K562 (cell line): ENCODE results near the gene C3. TPM values are rescaled to one million over a fixed set of nuclear protein-coding genes. Genes with fewer than 3 reads are reported as not detected.

Source experiments
- DDX20 ChIP-seq: fragments of 450-650 bp; IDR thresholded peaks from 2 replicates; pipeline ENCODE4 v1.6.1; 2016; ENCODE audit warnings: missing genetic modification characterization, low read depth, mild to moderate bottlenecking, missing compliant biosample characterization, moderate library complexity
- E2F3 ChIP-seq: fragments of 250-450 bp; sonication (Bioruptor Pico); IDR thresholded peaks from 2 replicates; pipeline ENCODE4 v1.4.0; 2020; ENCODE audit warnings: mild to moderate bottlenecking
- FOXJ3 ChIP-seq: sonication (generic); formaldehyde crosslinking; IDR thresholded peaks from 2 replicates; pipeline ENCODE4 v1.4.0; 2020; ENCODE audit warnings: mild to moderate bottlenecking, missing genetic modification reagents
- PHF8 ChIP-seq: fragments of 200-600 bp; sonication (generic); IDR thresholded peaks from 2 replicates; pipeline ENCODE4 v1.6.1; 2012; ENCODE audit warnings: mixed run types, mild to moderate bottlenecking, inconsistent platforms, low read length, moderate library complexity, borderline replicate concordance
- RB1 ChIP-seq: fragments of 450-650 bp; IDR thresholded peaks from 2 replicates; pipeline ENCODE4 v1.6.1; 2017; ENCODE audit warnings: low read depth, mild to moderate bottlenecking
- RBM22 ChIP-seq: fragments of 200-400 bp; formaldehyde crosslinking; IDR thresholded peaks from 2 replicates; pipeline ENCODE4 v1.6.1; 2018; ENCODE audit warnings: low read length, low read depth; ENCODE audit not compliant: poor library complexity, severe bottlenecking
- RBM39 ChIP-seq: fragments of 200-400 bp; formaldehyde crosslinking; optimal IDR thresholded peaks from 2 replicates; pipeline ENCODE3; 2018; ENCODE audit warnings: low read depth, low read length
- SIN3B ChIP-seq: fragments of 450-650 bp; IDR thresholded peaks from 2 replicates; pipeline ENCODE4 v1.6.1; 2017; ENCODE audit warnings: low read depth, mild to moderate bottlenecking, moderate library complexity
- polyA plus RNA-seq, 8 experiments: library from polyadenylated mRNA; depleted of rRNA in 4 of 8; stranded (reverse) in 5 of 8; unstranded in 3 of 8; fragments of >200 nt; fragmentation: Nextera tagmentation in 2 of 8; fragmentation: Illumina TruSeq in 1 of 8; extraction: Ambion mirVana in 2 of 8; extraction: Trizol in 1 of 8; gene quantifications; 2 replicates each; pipeline versions ENCODE4 v1.2.1 to v1.2.3, GENCODE V29; 2011 to 2014; ENCODE audit warnings: inconsistent platforms in 1 of 8, missing spikeins in 1 of 8
- total RNA-seq, 7 experiments: library from RNA; depleted of rRNA in 6 of 7; stranded (reverse); fragments of >200 nt in 6 of 7; fragmentation: Illumina TruSeq in 2 of 7; extraction: Trizol in 2 of 7; gene quantifications; 2 replicates each; pipeline versions ENCODE4 v1.2.1 to v1.2.3, GENCODE V29; 2011 to 2021; ENCODE audit warnings: low replicate concordance in 1 of 7
- TF ChIP-seq, protein P1 (sequence below): fragments of 450-650 bp; IDR thresholded peaks from 2 replicates; pipeline ENCODE4 v1.6.1; 2018; ENCODE audit not compliant: partially characterized antibody
- TF ChIP-seq, protein P2 (sequence below), 3 experiments: IDR thresholded peaks in 2 of 3; conservative IDR thresholded peaks in 1 of 3; 2 replicates each; pipeline ENCODE4 v1.5.1; 2011 to 2012; ENCODE audit warnings: low read length in 3 of 3, mild to moderate bottlenecking in 3 of 3, control low read depth in 2 of 3, improper control_type of control experiment in 1 of 3, inconsistent platforms in 1 of 3, low read depth in 1 of 3, mixed read lengths in 1 of 3, moderate library complexity in 1 of 3; ENCODE audit not compliant: insufficient read depth in 2 of 3
- TF ChIP-seq, protein P3 (sequence below): sonication (generic); formaldehyde crosslinking; IDR thresholded peaks from 2 replicates; pipeline ENCODE4 v1.9.0; 2022; ENCODE audit warnings: mild to moderate bottlenecking, missing genetic modification reagents
- TF ChIP-seq, protein P4 (sequence below): sonication (generic); formaldehyde crosslinking; IDR thresholded peaks from 2 replicates; pipeline ENCODE4 v1.8.0; 2023; ENCODE audit warnings: missing genetic modification reagents, mild to moderate bottlenecking, borderline replicate concordance

Gene C3
- total and polyA plus RNA-seq, 9 of the 15 experiments (the other 6 are each of a cell fraction or from before 2014, with no cell fraction given), result 0.59 to 10.6 (median 2.2) TPM

DNA sequence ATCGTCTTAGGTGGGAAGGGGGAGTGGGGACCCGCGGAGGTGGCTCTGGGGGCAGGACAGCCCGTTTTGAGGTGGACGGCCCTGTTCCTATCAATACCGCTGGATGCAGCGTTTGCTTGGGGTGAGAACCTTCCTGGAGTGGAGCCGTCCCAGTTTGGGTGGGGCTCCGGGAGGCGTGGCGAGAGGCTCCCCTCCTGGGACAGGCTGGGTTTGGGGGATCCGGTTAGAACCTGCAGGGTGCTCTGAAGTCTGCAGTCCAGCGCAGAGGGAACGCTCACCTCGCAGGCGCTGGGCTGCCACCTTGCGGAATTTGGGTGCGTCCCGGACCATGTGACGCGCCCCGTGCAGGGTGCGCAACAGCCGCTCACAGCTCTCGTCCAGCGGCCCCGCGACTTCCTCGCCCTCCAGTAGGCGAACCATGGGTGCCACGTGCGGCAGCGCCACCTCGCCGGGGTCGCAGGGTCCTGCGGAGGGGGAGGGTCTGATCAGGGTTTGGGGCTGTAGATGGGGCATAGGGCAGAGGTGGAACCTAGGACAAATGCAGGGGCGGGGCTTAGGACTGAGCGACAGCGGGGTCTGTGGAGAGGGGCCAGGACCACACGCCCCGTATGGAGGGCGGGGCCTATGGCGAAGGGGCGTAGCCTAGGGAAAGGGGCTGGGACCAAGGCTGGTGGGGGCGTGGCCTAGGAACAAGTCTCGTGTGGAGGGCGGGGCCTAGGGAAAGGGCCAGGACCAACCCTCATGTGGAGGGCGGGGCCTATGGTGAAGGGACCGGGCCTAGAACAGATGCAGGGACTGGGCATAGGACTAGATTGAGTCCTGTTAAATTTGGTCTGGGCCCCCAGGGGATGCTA is 33.0 kb upstream of the C3 start (continued):
- TF ChIP-seq, protein P1, sequence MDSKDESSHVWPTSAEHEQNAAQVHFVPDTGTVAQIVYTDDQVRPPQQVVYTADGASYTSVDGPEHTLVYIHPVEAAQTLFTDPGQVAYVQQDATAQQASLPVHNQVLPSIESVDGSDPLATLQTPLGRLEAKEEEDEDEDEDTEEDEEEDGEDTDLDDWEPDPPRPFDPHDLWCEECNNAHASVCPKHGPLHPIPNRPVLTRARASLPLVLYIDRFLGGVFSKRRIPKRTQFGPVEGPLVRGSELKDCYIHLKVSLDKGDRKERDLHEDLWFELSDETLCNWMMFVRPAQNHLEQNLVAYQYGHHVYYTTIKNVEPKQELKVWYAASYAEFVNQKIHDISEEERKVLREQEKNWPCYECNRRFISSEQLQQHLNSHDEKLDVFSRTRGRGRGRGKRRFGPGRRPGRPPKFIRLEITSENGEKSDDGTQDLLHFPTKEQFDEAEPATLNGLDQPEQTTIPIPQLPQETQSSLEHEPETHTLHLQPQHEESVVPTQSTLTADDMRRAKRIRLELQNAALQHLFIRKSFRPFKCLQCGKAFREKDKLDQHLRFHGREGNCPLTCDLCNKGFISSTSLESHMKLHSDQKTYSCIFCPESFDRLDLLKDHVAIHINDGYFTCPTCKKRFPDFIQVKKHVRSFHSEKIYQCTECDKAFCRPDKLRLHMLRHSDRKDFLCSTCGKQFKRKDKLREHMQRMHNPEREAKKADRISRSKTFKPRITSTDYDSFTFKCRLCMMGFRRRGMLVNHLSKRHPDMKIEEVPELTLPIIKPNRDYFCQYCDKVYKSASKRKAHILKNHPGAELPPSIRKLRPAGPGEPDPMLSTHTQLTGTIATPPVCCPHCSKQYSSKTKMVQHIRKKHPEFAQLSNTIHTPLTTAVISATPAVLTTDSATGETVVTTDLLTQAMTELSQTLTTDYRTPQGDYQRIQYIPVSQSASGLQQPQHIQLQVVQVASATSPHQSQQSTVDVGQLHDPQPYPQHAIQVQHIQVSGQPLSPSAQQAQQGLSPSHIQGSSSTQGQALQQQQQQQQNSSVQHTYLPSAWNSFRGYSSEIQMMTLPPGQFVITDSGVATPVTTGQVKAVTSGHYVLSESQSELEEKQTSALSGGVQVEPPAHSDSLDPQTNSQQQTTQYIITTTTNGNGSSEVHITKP, result peak; percentile 80
- TF ChIP-seq, protein P2, sequence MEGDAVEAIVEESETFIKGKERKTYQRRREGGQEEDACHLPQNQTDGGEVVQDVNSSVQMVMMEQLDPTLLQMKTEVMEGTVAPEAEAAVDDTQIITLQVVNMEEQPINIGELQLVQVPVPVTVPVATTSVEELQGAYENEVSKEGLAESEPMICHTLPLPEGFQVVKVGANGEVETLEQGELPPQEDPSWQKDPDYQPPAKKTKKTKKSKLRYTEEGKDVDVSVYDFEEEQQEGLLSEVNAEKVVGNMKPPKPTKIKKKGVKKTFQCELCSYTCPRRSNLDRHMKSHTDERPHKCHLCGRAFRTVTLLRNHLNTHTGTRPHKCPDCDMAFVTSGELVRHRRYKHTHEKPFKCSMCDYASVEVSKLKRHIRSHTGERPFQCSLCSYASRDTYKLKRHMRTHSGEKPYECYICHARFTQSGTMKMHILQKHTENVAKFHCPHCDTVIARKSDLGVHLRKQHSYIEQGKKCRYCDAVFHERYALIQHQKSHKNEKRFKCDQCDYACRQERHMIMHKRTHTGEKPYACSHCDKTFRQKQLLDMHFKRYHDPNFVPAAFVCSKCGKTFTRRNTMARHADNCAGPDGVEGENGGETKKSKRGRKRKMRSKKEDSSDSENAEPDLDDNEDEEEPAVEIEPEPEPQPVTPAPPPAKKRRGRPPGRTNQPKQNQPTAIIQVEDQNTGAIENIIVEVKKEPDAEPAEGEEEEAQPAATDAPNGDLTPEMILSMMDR (IDR thresholded peaks at IDR 0.05 in 2 of 3, conservative IDR thresholded peaks at IDR 0.05 in 1 of 3; ENCODE audit: insufficient read depth in 2 of 3, low read depth in 1 of 3, low read length in 3 of 3), result peak; percentile 58 to 80 (median 75)
- TF ChIP-seq SIN3B (0 out of 2 replicates have a peak, but pooled peaks have one; percentile 57), RBM22 (peak; percentile 5), RBM39 (no peak), DDX20 (tag) (no peak), RB1 (peak; percentile 79; the same call in 1 of the 2 replicates), E2F3 (CRISPR knock-in tag) (0 out of 2 replicates have a peak, but pooled peaks have one; percentile 34), FOXJ3 (CRISPR knock-in tag) (no peak), PHF8 (peak; percentile 57; the same call in 1 of the 2 replicates)
- TF ChIP-seq, protein P3, sequence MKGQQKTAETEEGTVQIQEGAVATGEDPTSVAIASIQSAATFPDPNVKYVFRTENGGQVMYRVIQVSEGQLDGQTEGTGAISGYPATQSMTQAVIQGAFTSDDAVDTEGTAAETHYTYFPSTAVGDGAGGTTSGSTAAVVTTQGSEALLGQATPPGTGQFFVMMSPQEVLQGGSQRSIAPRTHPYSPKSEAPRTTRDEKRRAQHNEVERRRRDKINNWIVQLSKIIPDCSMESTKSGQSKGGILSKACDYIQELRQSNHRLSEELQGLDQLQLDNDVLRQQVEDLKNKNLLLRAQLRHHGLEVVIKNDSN (CRISPR knock-in tag), result peak; percentile 98
- TF ChIP-seq, protein P4, sequence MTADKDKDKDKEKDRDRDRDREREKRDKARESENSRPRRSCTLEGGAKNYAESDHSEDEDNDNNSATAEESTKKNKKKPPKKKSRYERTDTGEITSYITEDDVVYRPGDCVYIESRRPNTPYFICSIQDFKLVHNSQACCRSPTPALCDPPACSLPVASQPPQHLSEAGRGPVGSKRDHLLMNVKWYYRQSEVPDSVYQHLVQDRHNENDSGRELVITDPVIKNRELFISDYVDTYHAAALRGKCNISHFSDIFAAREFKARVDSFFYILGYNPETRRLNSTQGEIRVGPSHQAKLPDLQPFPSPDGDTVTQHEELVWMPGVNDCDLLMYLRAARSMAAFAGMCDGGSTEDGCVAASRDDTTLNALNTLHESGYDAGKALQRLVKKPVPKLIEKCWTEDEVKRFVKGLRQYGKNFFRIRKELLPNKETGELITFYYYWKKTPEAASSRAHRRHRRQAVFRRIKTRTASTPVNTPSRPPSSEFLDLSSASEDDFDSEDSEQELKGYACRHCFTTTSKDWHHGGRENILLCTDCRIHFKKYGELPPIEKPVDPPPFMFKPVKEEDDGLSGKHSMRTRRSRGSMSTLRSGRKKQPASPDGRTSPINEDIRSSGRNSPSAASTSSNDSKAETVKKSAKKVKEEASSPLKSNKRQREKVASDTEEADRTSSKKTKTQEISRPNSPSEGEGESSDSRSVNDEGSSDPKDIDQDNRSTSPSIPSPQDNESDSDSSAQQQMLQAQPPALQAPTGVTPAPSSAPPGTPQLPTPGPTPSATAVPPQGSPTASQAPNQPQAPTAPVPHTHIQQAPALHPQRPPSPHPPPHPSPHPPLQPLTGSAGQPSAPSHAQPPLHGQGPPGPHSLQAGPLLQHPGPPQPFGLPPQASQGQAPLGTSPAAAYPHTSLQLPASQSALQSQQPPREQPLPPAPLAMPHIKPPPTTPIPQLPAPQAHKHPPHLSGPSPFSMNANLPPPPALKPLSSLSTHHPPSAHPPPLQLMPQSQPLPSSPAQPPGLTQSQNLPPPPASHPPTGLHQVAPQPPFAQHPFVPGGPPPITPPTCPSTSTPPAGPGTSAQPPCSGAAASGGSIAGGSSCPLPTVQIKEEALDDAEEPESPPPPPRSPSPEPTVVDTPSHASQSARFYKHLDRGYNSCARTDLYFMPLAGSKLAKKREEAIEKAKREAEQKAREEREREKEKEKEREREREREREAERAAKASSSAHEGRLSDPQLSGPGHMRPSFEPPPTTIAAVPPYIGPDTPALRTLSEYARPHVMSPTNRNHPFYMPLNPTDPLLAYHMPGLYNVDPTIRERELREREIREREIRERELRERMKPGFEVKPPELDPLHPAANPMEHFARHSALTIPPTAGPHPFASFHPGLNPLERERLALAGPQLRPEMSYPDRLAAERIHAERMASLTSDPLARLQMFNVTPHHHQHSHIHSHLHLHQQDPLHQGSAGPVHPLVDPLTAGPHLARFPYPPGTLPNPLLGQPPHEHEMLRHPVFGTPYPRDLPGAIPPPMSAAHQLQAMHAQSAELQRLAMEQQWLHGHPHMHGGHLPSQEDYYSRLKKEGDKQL (CRISPR knock-in tag), result no peak
